Measurements from ENCODE around the gene BAX. TPM values are rescaled to one million over a fixed set of nuclear protein-coding genes. Genes with fewer than 3 reads are reported as not detected.
"Not testable (repeated sequence)": the region's sequence is repeated elsewhere in the genome, so short reads cannot be mapped to it uniquely, and the experiment has no call there.

BAX gene
- total and polyA plus RNA-seq, 2 of the 4 experiments (the other 2 are of a cell fraction): 23.3 to 169 TPM

GRCh38 chr19:48907671-48908070 lies 47.0 kb upstream of the BAX start:
- H3K14ac ChIP-seq (replicated peaks; ENCODE audit: low read depth, low read length): no peak overlapping the region
- CTCF ChIA-PET: no interaction called here
- 100% methylated on average over 3 of the region's 14 CpGs; no CpG with 5 or more reads in 1 of the 2 experiments for WGBS, 2 experiments (ENCODE audit: extremely low coverage in 2 of 2, insufficient read length in 1 of 2)

GRCh38 chr19:48909424-48910077 lies 45.1 kb upstream of the BAX start:
- H3K27me3 ChIP-seq (ENCODE audit: control insufficient read depth, insufficient read depth, low read length); DNase-seq; H4K20me1 ChIP-seq (ENCODE audit: insufficient read depth, low read length); H3K9ac ChIP-seq (ENCODE audit: low read depth, low read length); POLR2A ChIA-PET (ENCODE audit: unreplicated experiment); H2BK5ac ChIP-seq (ENCODE audit: low read depth, low read length, poor library complexity, severe bottlenecking); H4K8ac ChIP-seq (ENCODE audit: low read depth in 2 of 2, low read length in 2 of 2); H2BK120ac ChIP-seq (ENCODE audit: low read depth, low read length); H3K18ac ChIP-seq (ENCODE audit: low read depth, low read length); H2AK5ac ChIP-seq (ENCODE audit: low read depth, low read length); H3K9me1 ChIP-seq (ENCODE audit: insufficient read depth, low read length); H3K23ac ChIP-seq (ENCODE audit: low read depth, low read length); ATAC-seq (ENCODE audit: low read depth); H2AK9ac ChIP-seq (replicated peaks; ENCODE audit: low read depth, low read length, poor library complexity); H2BK20ac ChIP-seq (ENCODE audit: low read depth, low read length); H3K4me1 ChIP-seq (ENCODE audit: control insufficient read depth, insufficient read depth, low read length); H3K4ac ChIP-seq (ENCODE audit: low read depth, low read length); H3K4me2 ChIP-seq (ENCODE audit: low read depth, low read length); H4K91ac ChIP-seq (ENCODE audit: insufficient read depth, low read depth, low read length); H2BK15ac ChIP-seq (ENCODE audit: low read depth, low read length); dilution Hi-C loops (cut with HindIII; ENCODE audit: low sequenced_read_pairs, unreplicated experiment); H3K14ac ChIP-seq (replicated peaks; ENCODE audit: low read depth, low read length); BruUV-seq (replicated peaks); H3K27ac ChIP-seq (ENCODE audit: insufficient read depth, low read length); H3K9me3 ChIP-seq (ENCODE audit: control insufficient read depth, insufficient read depth, low read length); intact Hi-C loops (cut with micrococcal nuclease); H2AFZ ChIP-seq (replicated peaks; ENCODE audit: low read length, poor library complexity); CTCF ChIA-PET; H3K4me3 ChIP-seq (ENCODE audit: insufficient read depth, low read depth, low read length); in situ Hi-C loops (cut with MboI; ENCODE audit: low sequenced_read_pairs); H3K56ac ChIP-seq (ENCODE audit: extremely low read depth, insufficient read depth, low read length); H4K5ac ChIP-seq (ENCODE audit: low read depth, low read length): not testable (repeated sequence)
- 100% methylated on average over 5 of the region's 11 CpGs; no CpG with 5 or more reads in 1 of the 2 experiments for WGBS, 2 experiments (ENCODE audit: extremely low coverage in 2 of 2, insufficient read length in 1 of 2)
- peaks cover 64% of the 10 kb centered on the region for H3K36me3 ChIP-seq (ENCODE audit: control insufficient read depth, insufficient read depth, low read length)
- H3K79me1 ChIP-seq (ENCODE audit: low read depth in 1 of 2, low read length in 2 of 2): peaks cover 4 to 24% of the 10 kb centered on the region in 2 experiments; a peak in 3 of 4 replicates

More at GRCh38 chr19:48907671-48908070, 47.0 kb upstream of the BAX start:
- no peak overlapping the region for H2BK120ac ChIP-seq (ENCODE audit: low read depth, low read length)
- H3K4me3 ChIP-seq (ENCODE audit: insufficient read depth, low read depth, low read length): no peak overlapping the region
- no peak overlapping the region for H2BK20ac ChIP-seq (ENCODE audit: low read depth, low read length)
- POLR2A ChIA-PET (ENCODE audit: unreplicated experiment): no interaction called here
- H2AK5ac ChIP-seq (ENCODE audit: low read depth, low read length): no peak overlapping the region
- no peaks in the 10 kb centered on the region for H3K4me1 ChIP-seq (ENCODE audit: control insufficient read depth, insufficient read depth, low read length)
- DNase-seq: no peak
- no peak for ATAC-seq (ENCODE audit: low read depth)
- peaks cover 2% of the 10 kb centered on the region; the same call in 1 of the 2 replicates for H4K20me1 ChIP-seq (ENCODE audit: insufficient read depth, low read length)
- no peak overlapping the region for H4K91ac ChIP-seq (ENCODE audit: insufficient read depth, low read depth, low read length)
- in situ Hi-C loops (cut with MboI; ENCODE audit: low sequenced_read_pairs) (no loop called here), dilution Hi-C loops (cut with HindIII; ENCODE audit: low sequenced_read_pairs, unreplicated experiment) (no loop called here), intact Hi-C loops (cut with micrococcal nuclease) (no loop called here)
- H3K23ac ChIP-seq (ENCODE audit: low read depth, low read length): no peak overlapping the region
- no peaks in the 10 kb centered on the region for H3K27me3 ChIP-seq (ENCODE audit: control insufficient read depth, insufficient read depth, low read length)
- H2BK5ac ChIP-seq (ENCODE audit: low read depth, low read length, poor library complexity, severe bottlenecking): no peak overlapping the region
- H4K8ac ChIP-seq (ENCODE audit: low read depth in 2 of 2, low read length in 2 of 2): no peak overlapping the region
- H3K9ac ChIP-seq (ENCODE audit: low read depth, low read length): no peak overlapping the region
- H4K5ac ChIP-seq (ENCODE audit: low read depth, low read length): no peak overlapping the region
- H3K79me1 ChIP-seq (ENCODE audit: low read depth in 1 of 2, low read length in 2 of 2): peaks cover 7 to 37% of the 10 kb centered on the region in 2 experiments
- H2BK15ac ChIP-seq (ENCODE audit: low read depth, low read length): no peak overlapping the region
- TF ChIP-seq USF2 (IDR thresholded peaks at IDR 0.05; ENCODE audit: low read depth, low read length): no peak
- TF ChIP-seq CHD1 (IDR thresholded peaks at IDR 0.05; ENCODE audit: low read depth, low read length): no peak
- TF ChIP-seq RFX5 (IDR thresholded peaks at IDR 0.05; ENCODE audit: low read depth, low read length): no peak
- TF ChIP-seq FOS (IDR thresholded peaks at IDR 0.05; ENCODE audit: low read depth, low read length): no peak
- TF ChIP-seq MXI1 (IDR thresholded peaks at IDR 0.05; ENCODE audit: borderline replicate concordance, low read depth, low read length): no peak
- no peak for TF ChIP-seq BHLHE40 (IDR thresholded peaks at IDR 0.05; ENCODE audit: low read depth, low read length)
- TF ChIP-seq SMC3 (IDR thresholded peaks at IDR 0.05; ENCODE audit: low read depth, low read length): no peak
- TF ChIP-seq CEBPB (IDR thresholded peaks at IDR 0.05; ENCODE audit: low read depth, low read length): no peak
- no peak overlapping the region for H3K4ac ChIP-seq (ENCODE audit: low read depth, low read length)
- no peaks in the 10 kb centered on the region for H3K9me3 ChIP-seq (ENCODE audit: control insufficient read depth, insufficient read depth, low read length)
- H3K18ac ChIP-seq (ENCODE audit: low read depth, low read length): no peak overlapping the region
- H2AFZ ChIP-seq (replicated peaks; ENCODE audit: low read length, poor library complexity): no peak overlapping the region
- no peak overlapping the region for H3K56ac ChIP-seq (ENCODE audit: extremely low read depth, insufficient read depth, low read length)
- no peak overlapping the region for H2AK9ac ChIP-seq (replicated peaks; ENCODE audit: low read depth, low read length, poor library complexity)
- H3K27ac ChIP-seq (ENCODE audit: insufficient read depth, low read length): no peak overlapping the region
- H3K36me3 ChIP-seq (ENCODE audit: control insufficient read depth, insufficient read depth, low read length): peaks cover 52% of the 10 kb centered on the region
- H3K4me2 ChIP-seq (ENCODE audit: low read depth, low read length): no peak overlapping the region
- peaks cover 7% of the 10 kb centered on the region; the same call in 1 of the 2 replicates for H3K9me1 ChIP-seq (ENCODE audit: insufficient read depth, low read length)
- no TSS peak for BruUV-seq (replicated peaks)

Data from IMR-90 (cell line).